Gastrocnemius medialis (tissue), 4 donors: ENCODE measurements around the gene ST6GALNAC1. TPM values are rescaled to one million over a fixed set of nuclear protein-coding genes. Genes with fewer than 3 reads are reported as not detected.

Experiments
- ATAC-seq, 2 donors: fragments of 150-250 bp; one replicate each; pipeline ENCODE4 v1.9.1; 2016
- DNase-seq, 2 donors: peaks; one replicate each; pipeline ENCODE4 v3.0.0-alpha.2; 2019
- H3K27ac ChIP-seq, 4 donors: fragments of 200-600 bp; sonication (generic); 1 replicate in 1 of 4; 2 replicates in 3 of 4; pipeline ENCODE4 v1.5.1; 2016 to 2018; ENCODE audit warnings: mild to moderate bottlenecking in 2 of 4, moderate library complexity in 1 of 4
- H3K27me3 ChIP-seq, 3 donors: fragments of 200-600 bp; sonication (generic) in 2 of 3; 1 replicate in 1 of 3; 2 replicates in 2 of 3; pipeline versions ENCODE4 v1.5.1 to v1.6.0; 2016 to 2019; ENCODE audit warnings: mild to moderate bottlenecking in 1 of 3, moderate library complexity in 1 of 3
- H3K36me3 ChIP-seq, 2 donors: fragments of 200-600 bp; sonication (generic) in 1 of 2; one replicate each; pipeline ENCODE4 v1.5.1; 2017 to 2018
- H3K4me1 ChIP-seq, 2 donors: fragments of 200-600 bp; sonication (generic) in 1 of 2; one replicate each; pipeline ENCODE4 v1.5.1; 2016 to 2017; ENCODE audit warnings: mild to moderate bottlenecking in 2 of 2
- H3K4me3 ChIP-seq, 4 donors: fragments of 200-600 bp; sonication (generic) in 3 of 4; 1 replicate in 1 of 4; 2 replicates in 3 of 4; pipeline ENCODE4 v1.5.1; 2016 to 2019; ENCODE audit warnings: mild to moderate bottlenecking in 2 of 4
- H3K9me3 ChIP-seq, 3 donors: fragments of 200-600 bp; sonication (generic) in 2 of 3; 1 replicate in 1 of 3; 2 replicates in 2 of 3; pipeline ENCODE4 v1.5.1; 2016 to 2019
- CTCF ChIP-seq, 5 experiments: fragments of 450-650 bp in 3 of 5; fragments of 200-600 bp in 2 of 5; sonication (generic) in 2 of 5; IDR thresholded peaks in 4 of 5; conservative IDR thresholded peaks in 1 of 5; 1 replicate in 4 of 5; 2 replicates in 1 of 5; pipeline ENCODE4 v1.5.1; 2016 to 2019; ENCODE audit warnings: antibody characterized with exemption in 5 of 5, mild to moderate bottlenecking in 3 of 5, moderate library complexity in 3 of 5
- POLR2A ChIP-seq, 2 donors: fragments of 450-650 bp; IDR thresholded peaks; one replicate each; pipeline ENCODE4 v1.6.1; 2017; ENCODE audit warnings: antibody characterized with exemption in 2 of 2, mild to moderate bottlenecking in 2 of 2, moderate library complexity in 2 of 2
- in situ Hi-C, 4 donors: fragments of 200-750 bp; cut with MboI; loops; one replicate each; pipeline versions ENCODE4 v1.15.0 to v1.8.0; 2017; ENCODE audit warnings: low sequenced_read_pairs in 4 of 4
- intact Hi-C: fragments of 100-400 bp; cut with DNase I; formaldehyde crosslinking; loops from one replicate; pipeline ENCODE4 v1.15.1; 2023; ENCODE audit warnings: low total_unique reads
- total RNA-seq, 4 donors: library from RNA; depleted of rRNA; stranded (reverse); fragments of >200 nt; gene quantifications; one replicate each; pipeline versions ENCODE4 v1.1.0 to v1.2.3, GENCODE V29; 2016

ST6GALNAC1 gene
- total RNA-seq, 4 donors from 2014 or later = 1.5 to 4.3 (median 2.0) TPM

GRCh38 chr17:76654408-76654807 lies 10.9 kb upstream of the ST6GALNAC1 start:
- DNase-seq = no peak
- in situ Hi-C loops (no loop called here), intact Hi-C loops (no loop called here)
- no peak overlapping the region for H3K27ac ChIP-seq
- TF ChIP-seq CTCF (IDR thresholded peaks at IDR 0.05 in 4 of 5, conservative IDR thresholded peaks at IDR 0.05 in 1 of 5) (no peak), POLR2A (IDR thresholded peaks at IDR 0.05) (no peak)
- no peak overlapping the region for H3K4me3 ChIP-seq
- no peak for ATAC-seq
- no peaks in the 10 kb centered on the region for H3K9me3 ChIP-seq
- H3K27me3 ChIP-seq = no peaks in the 10 kb centered on the region
- no peaks in the 10 kb centered on the region for H3K36me3 ChIP-seq
- H3K4me1 ChIP-seq = no peaks in the 10 kb centered on the region

- intact Hi-C loops = no loop called here
- in situ Hi-C loops = no loop called here
- H3K27me3 ChIP-seq = no peaks in the 10 kb centered on the region
- no peak overlapping the region for H3K27ac ChIP-seq
- no peak for TF ChIP-seq CTCF (IDR thresholded peaks at IDR 0.05 in 4 of 5, conservative IDR thresholded peaks at IDR 0.05 in 1 of 5)
- TF ChIP-seq POLR2A (IDR thresholded peaks at IDR 0.05) = no peak
- ATAC-seq (no peak), DNase-seq (no peak)
- H3K4me1 ChIP-seq = no peaks in the 10 kb centered on the region
- no peaks in the 10 kb centered on the region for H3K9me3 ChIP-seq
- no peak overlapping the region for H3K4me3 ChIP-seq
- no peaks in the 10 kb centered on the region for H3K36me3 ChIP-seq
Measured at GRCh38 chr17:76650504-76650903, 6.9 kb upstream of the ST6GALNAC1 start.

- Histone ChIP-seq H3K27me3 (no peaks in the 10 kb centered on the region), H3K4me1 (peaks cover 0 to 3% of the 10 kb centered on the region in 2 donors), H3K27ac (no peak overlapping the region), H3K36me3 (no peaks in the 10 kb centered on the region), H3K9me3 (no peaks in the 10 kb centered on the region), H3K4me3 (no peak overlapping the region)
- in situ Hi-C loops = no loop called here
- ATAC-seq (no peak), DNase-seq (no peak)
- no peak for TF ChIP-seq CTCF (IDR thresholded peaks at IDR 0.05 in 4 of 5, conservative IDR thresholded peaks at IDR 0.05 in 1 of 5)
- no peak for TF ChIP-seq POLR2A (IDR thresholded peaks at IDR 0.05)
- intact Hi-C loops = no loop called here
Measured at GRCh38 chr17:76646712-76647111, 3.2 kb upstream of the ST6GALNAC1 start.

- no peak for DNase-seq
- H3K27me3 ChIP-seq = no peaks in the 10 kb centered on the region
- no peaks in the 10 kb centered on the region for H3K36me3 ChIP-seq
- no peak overlapping the region for H3K27ac ChIP-seq
- no peak overlapping the region for H3K4me3 ChIP-seq
- TF ChIP-seq CTCF (IDR thresholded peaks at IDR 0.05 in 4 of 5, conservative IDR thresholded peaks at IDR 0.05 in 1 of 5) (no peak), POLR2A (IDR thresholded peaks at IDR 0.05) (no peak)
- intact Hi-C loops = no loop called here
- no peaks in the 10 kb centered on the region for H3K9me3 ChIP-seq
- no peak for ATAC-seq
- peaks cover 0 to 3% of the 10 kb centered on the region in 2 donors for H3K4me1 ChIP-seq
- in situ Hi-C loops = no loop called here
Measured at GRCh38 chr17:76645481-76645880, 1.9 kb upstream of the ST6GALNAC1 start.

GRCh38 chr17:76644995-76645394 lies 1.4 kb upstream of the ST6GALNAC1 start:
- DNase-seq = no peak
- H3K9me3 ChIP-seq = no peaks in the 10 kb centered on the region
- no peaks in the 10 kb centered on the region for H3K36me3 ChIP-seq
- intact Hi-C loops (no loop called here), in situ Hi-C loops (no loop called here)
- H3K4me3 ChIP-seq = no peak overlapping the region
- TF ChIP-seq POLR2A (IDR thresholded peaks at IDR 0.05) = no peak
- no peak for TF ChIP-seq CTCF (IDR thresholded peaks at IDR 0.05 in 4 of 5, conservative IDR thresholded peaks at IDR 0.05 in 1 of 5)
- peaks cover 0 to 3% of the 10 kb centered on the region in 2 donors for H3K4me1 ChIP-seq
- H3K27ac ChIP-seq = no peak overlapping the region
- no peak for ATAC-seq
- H3K27me3 ChIP-seq = no peaks in the 10 kb centered on the region
